ENCODE data around the gene RBMS1. TPM values are rescaled to one million over a fixed set of nuclear protein-coding genes. Genes with fewer than 3 reads are reported as not detected.

Gene RBMS1
- total and polyA plus RNA-seq, 5 donors = 41.7 to 73.5 (median 62.7) TPM

DNA sequence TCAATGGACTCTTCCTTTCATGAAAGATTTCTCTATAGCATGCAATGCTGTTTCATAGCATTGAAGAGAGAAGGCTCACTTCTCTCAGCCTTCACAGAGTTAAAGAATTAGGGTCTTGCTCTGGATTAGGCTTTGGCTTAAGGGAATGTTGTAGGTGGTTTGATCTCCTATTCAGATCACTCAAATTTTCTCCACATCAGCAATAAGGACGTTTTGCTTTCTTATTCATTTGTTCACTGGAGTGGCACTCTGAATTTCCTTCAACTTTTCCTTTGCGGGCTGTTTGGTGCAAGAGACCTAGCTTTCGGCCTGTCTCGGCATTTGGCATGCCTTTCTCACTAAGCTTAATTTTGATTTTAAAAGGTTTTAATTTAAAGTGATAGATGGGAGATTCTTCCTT lies 131.6 kb downstream of the RBMS1 start:
- H3K4me1 ChIP-seq (ENCODE audit: control insufficient read depth, insufficient read depth, low read length) = peaks cover 12% of the 10 kb centered on the region
- no peak for ATAC-seq
- H3K27me3 ChIP-seq (ENCODE audit: control insufficient read depth, insufficient read depth) = no peaks in the 10 kb centered on the region
- H3K4me3 ChIP-seq (ENCODE audit: low read length) = no peak overlapping the region
- H3K9me3 ChIP-seq (ENCODE audit: control insufficient read depth, low read length) = no peaks in the 10 kb centered on the region
- 64% methylated on average over 4 of the region's 4 CpGs for WGBS
- no peak for DNase-seq
- intact Hi-C loops (cut with DNase I) = no loop called here
- H3K27ac ChIP-seq (ENCODE audit: low read length) = no peak overlapping the region

DNA sequence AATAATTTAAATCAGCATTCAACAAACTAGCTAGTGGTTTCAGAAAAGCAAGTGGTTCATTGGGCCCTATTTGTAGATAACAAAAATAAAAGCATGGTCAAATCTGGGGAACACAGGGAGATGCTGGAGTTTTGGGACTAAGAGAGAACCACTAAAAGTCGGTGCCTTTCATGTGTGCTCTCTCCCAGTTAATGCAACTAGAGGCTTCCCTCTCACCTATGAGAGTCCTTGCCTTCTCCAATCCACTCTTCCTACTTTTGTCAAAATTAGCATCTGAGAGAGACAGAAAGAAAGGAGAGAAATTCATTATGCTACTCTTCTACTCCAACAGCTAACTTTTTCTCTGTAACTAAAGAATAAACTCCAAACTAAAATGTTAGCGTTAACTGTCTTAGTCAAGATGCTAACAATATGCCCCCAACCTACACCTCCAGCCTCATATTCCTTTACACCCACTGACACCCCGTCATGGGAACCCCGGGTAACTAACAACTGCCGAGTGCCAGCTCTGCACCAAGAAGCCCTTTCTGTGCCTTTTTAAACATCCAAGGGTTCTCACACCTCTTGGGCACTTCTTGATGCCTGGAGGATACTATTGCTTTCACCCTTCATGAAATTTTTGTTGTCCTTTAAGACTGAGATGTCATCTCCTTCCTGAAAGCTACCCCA lies 133.4 kb downstream of the RBMS1 start:
- ATAC-seq = no peak
- Histone ChIP-seq H3K27me3 (ENCODE audit: control insufficient read depth, insufficient read depth) (no peaks in the 10 kb centered on the region), H3K4me1 (ENCODE audit: control insufficient read depth, insufficient read depth, low read length) (peaks cover 10% of the 10 kb centered on the region), H3K9me3 (ENCODE audit: control insufficient read depth, low read length) (no peaks in the 10 kb centered on the region), H3K4me3 (ENCODE audit: low read length) (no peak overlapping the region), H3K27ac (ENCODE audit: low read length) (no peak overlapping the region)
- WGBS = 81% methylated on average over 5 of the region's 5 CpGs
- no peak for DNase-seq
- intact Hi-C loops (cut with DNase I) = no loop called here

DNA sequence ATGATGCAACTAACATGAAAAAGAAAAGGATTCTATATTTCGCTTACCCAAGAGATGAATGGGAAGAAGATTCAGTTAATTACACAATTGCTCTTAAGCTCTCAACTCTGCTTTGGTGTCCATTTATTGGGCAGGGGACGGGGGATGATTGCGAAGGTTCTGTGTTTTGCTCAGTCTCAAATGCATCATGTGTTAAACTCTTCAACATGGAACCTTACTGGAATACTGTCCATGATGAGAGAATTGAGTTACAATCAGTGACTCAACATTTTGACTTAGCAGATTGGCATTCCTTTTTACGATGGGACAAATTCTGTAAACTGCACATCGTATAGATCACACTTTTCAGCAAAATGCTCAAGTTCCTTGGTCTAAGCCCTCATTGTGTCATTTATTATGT lies 135.6 kb downstream of the RBMS1 start:
- H3K9me3 ChIP-seq (ENCODE audit: control insufficient read depth, low read length) = no peaks in the 10 kb centered on the region
- H3K4me1 ChIP-seq (ENCODE audit: control insufficient read depth, insufficient read depth, low read length) = peaks cover 10% of the 10 kb centered on the region
- no peaks in the 10 kb centered on the region for H3K27me3 ChIP-seq (ENCODE audit: control insufficient read depth, insufficient read depth)
- ATAC-seq = no peak
- H3K4me3 ChIP-seq (ENCODE audit: low read length) = no peak overlapping the region
- intact Hi-C loops (cut with DNase I) = no loop called here
- no peak overlapping the region for H3K27ac ChIP-seq (ENCODE audit: low read length)
- no peak for DNase-seq
- 77% methylated on average over 5 of the region's 5 CpGs for WGBS

DNA sequence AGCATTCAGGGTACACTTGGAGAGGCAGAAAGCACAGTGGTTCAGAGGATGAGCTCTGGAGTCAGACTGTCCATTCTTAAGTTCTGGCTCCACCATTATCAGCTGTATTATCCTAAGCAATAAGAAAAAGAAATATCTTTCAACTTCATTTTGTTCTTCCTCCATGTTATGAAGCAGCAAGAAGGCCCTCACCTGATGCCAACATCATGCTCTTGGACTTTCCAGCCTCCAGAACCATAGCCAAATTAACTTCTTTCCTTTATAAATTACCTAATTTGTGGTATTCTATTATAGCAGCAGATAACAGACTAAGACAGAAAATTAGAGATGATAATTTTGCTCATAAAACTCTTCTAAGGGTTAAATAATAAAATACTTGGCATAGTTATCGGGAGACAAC lies 137.1 kb downstream of the RBMS1 start:
- H3K9me3 ChIP-seq (ENCODE audit: control insufficient read depth, low read length) = no peaks in the 10 kb centered on the region

DNA sequence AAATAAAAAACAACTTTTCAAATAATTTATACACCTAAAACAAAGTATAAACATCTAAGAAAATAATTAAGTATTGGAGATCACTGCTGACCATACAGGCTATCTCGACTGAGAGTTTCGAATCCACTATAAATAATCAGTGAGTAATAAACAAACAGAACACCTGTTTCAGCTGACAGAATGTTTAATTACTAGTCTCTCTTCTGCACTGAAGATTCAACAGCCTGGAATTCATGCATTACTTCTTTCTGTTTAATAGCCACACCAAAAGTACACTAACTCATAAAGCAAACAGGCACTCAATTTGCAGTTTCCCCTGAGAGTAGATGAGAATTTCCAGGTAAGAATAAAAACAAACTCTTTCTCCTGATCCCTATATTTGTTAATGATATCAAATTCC lies 138.5 kb downstream of the RBMS1 start:
- Histone ChIP-seq H3K9me3 (ENCODE audit: control insufficient read depth, low read length) (no peaks in the 10 kb centered on the region), H3K27me3 (ENCODE audit: control insufficient read depth, insufficient read depth) (no peaks in the 10 kb centered on the region), H3K27ac (ENCODE audit: low read length) (no peak overlapping the region), H3K4me3 (ENCODE audit: low read length) (no peak overlapping the region), H3K4me1 (ENCODE audit: control insufficient read depth, insufficient read depth, low read length) (peaks cover 10% of the 10 kb centered on the region)
- WGBS = 79% methylated on average over 2 of the region's 2 CpGs
- intact Hi-C loops (cut with DNase I) = no loop called here
- DNase-seq = no peak
- ATAC-seq = no peak

More for the DNA sequence above, 137.1 kb downstream of the RBMS1 start:
- Histone ChIP-seq H3K27me3 (ENCODE audit: control insufficient read depth, insufficient read depth) (no peaks in the 10 kb centered on the region), H3K4me3 (ENCODE audit: low read length) (no peak overlapping the region), H3K27ac (ENCODE audit: low read length) (no peak overlapping the region), H3K4me1 (ENCODE audit: control insufficient read depth, insufficient read depth, low read length) (peaks cover 11% of the 10 kb centered on the region)
- intact Hi-C loops (cut with DNase I) = no loop called here
- WGBS = 53% methylated on average over 1 of the region's 1 CpG
- ATAC-seq = no peak
- no peak for DNase-seq

DNA sequence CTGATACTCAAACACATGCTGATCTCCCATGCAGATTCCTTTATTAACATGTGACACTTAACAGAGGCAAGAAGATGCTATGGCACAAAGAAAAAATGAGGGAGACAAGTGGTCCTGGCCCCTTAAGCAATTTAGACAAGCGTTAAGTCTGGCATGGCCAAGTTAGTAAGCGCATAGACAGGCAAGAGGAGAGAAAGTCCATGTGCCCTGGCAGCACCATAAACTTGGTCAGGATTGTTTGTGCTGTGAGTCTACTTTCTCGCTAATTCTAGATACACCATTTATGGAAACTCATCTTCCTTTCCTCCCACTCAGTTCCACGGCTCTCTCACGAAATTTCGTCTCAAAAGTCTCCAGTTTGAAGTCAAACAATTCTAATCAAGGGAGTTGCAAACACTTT lies 138.9 kb downstream of the RBMS1 start:
- ATAC-seq (no peak), DNase-seq (no peak)
- no peak overlapping the region for H3K4me3 ChIP-seq (ENCODE audit: low read length)
- H3K27ac ChIP-seq (ENCODE audit: low read length) = no peak overlapping the region
- intact Hi-C loops (cut with DNase I) = no loop called here
- no peaks in the 10 kb centered on the region for H3K27me3 ChIP-seq (ENCODE audit: control insufficient read depth, insufficient read depth)
- peaks cover 14% of the 10 kb centered on the region for H3K4me1 ChIP-seq (ENCODE audit: control insufficient read depth, insufficient read depth, low read length)
- no peaks in the 10 kb centered on the region for H3K9me3 ChIP-seq (ENCODE audit: control insufficient read depth, low read length)
- WGBS = 61% methylated on average over 6 of the region's 6 CpGs

DNA sequence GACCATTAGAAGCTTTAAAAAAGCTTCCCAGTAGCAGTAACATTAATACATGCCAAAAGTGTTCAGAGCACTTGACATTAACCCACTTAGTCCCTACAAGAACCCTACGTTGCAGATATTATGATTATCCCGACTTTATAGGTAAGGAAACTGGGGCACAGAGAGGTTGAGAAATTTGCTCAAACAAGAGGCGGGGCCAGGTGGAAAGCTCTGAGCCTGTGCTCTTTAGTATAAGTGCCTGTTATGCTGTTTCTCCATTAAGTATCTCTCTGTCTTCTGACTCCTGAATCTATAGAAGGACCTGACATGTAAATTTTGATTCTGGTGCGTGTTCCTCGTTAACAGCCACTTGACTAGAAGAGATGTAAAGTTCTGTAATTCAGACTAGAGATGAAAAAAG lies 139.8 kb downstream of the RBMS1 start:
- Histone ChIP-seq H3K4me1 (ENCODE audit: control insufficient read depth, insufficient read depth, low read length) (peaks cover 16% of the 10 kb centered on the region), H3K9me3 (ENCODE audit: control insufficient read depth, low read length) (no peaks in the 10 kb centered on the region), H3K4me3 (ENCODE audit: low read length) (no peak overlapping the region), H3K27ac (ENCODE audit: low read length) (no peak overlapping the region), H3K27me3 (ENCODE audit: control insufficient read depth, insufficient read depth) (no peaks in the 10 kb centered on the region)
- DNase-seq (no peak), ATAC-seq (no peak)
- intact Hi-C loops (cut with DNase I) = no loop called here
- WGBS = 75% methylated on average over 5 of the region's 5 CpGs

DNA sequence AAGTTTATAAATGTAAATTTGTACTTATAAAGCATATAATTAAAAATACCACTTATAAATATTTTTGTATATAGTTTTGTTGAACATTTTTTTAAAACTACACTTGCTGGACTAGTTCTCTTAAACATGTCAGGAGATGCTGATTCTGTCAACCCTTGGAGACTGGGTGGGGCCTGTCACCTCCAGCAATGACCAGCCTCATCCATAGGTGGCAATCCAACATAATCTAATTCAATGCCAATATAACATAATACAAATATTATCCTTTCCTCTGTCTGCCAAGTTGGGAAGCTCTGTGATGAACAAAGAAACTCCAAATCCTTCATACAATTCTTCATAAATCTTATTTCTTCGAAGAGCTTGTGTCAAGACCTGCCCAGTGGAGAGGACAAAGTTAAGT lies 140.4 kb downstream of the RBMS1 start:
- Histone ChIP-seq H3K4me3 (ENCODE audit: low read length) (no peak overlapping the region), H3K27ac (ENCODE audit: low read length) (no peak overlapping the region), H3K27me3 (ENCODE audit: control insufficient read depth, insufficient read depth) (no peaks in the 10 kb centered on the region), H3K9me3 (ENCODE audit: control insufficient read depth, low read length) (no peaks in the 10 kb centered on the region), H3K4me1 (ENCODE audit: control insufficient read depth, insufficient read depth, low read length) (peaks cover 16% of the 10 kb centered on the region)
- intact Hi-C loops (cut with DNase I) = no loop called here
- 36% methylated on average over 1 of the region's 1 CpG for WGBS
- DNase-seq (no peak), ATAC-seq (no peak)

DNA sequence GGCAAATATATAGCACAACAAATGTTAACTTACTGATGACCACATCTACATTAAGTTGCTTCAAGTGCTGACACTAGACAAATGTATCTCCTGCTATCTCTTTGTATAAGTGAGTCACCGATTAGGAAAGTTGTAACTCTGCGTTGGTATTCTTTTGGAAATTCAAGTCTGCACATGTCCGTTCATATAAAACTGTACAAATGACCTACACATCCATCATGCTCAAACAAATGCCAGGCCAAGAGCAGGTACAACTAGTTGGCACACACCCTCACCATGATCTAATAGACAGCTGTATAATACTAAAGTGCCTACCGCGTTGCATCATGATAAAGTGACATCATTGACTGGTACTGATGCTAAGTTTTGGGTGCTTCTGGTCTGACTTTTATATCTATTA lies 141.1 kb downstream of the RBMS1 start:
- DNase-seq (no peak), ATAC-seq (no peak)
- Histone ChIP-seq H3K9me3 (ENCODE audit: control insufficient read depth, low read length) (no peaks in the 10 kb centered on the region), H3K27me3 (ENCODE audit: control insufficient read depth, insufficient read depth) (no peaks in the 10 kb centered on the region), H3K4me3 (ENCODE audit: low read length) (no peak overlapping the region), H3K27ac (ENCODE audit: low read length) (no peak overlapping the region), H3K4me1 (ENCODE audit: control insufficient read depth, insufficient read depth, low read length) (peaks cover 16% of the 10 kb centered on the region)
- 43% methylated on average over 5 of the region's 5 CpGs for WGBS
- intact Hi-C loops (cut with DNase I) = no loop called here

DNA sequence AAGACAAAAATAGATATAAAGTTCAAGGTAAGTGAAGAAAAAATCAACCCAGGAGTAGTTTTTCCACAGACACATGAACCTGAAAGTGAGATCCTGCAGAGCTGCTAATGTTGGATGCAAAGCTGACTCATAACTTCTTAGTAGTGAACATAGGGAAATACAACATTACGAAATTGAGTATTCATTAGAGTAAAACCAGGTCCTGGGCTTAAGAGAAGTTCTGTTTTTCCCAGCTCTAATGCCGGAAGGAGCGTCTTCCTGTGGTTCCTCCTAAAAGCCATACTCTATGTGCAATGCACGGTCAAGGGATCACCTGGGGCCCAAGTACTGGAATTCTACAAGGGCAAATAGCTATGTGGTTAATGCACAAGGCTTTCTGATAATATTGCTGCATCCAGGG lies 141.7 kb downstream of the RBMS1 start:
- peaks cover 16% of the 10 kb centered on the region for H3K4me1 ChIP-seq (ENCODE audit: control insufficient read depth, insufficient read depth, low read length)
- no peak overlapping the region for H3K27ac ChIP-seq (ENCODE audit: low read length)

DNA sequence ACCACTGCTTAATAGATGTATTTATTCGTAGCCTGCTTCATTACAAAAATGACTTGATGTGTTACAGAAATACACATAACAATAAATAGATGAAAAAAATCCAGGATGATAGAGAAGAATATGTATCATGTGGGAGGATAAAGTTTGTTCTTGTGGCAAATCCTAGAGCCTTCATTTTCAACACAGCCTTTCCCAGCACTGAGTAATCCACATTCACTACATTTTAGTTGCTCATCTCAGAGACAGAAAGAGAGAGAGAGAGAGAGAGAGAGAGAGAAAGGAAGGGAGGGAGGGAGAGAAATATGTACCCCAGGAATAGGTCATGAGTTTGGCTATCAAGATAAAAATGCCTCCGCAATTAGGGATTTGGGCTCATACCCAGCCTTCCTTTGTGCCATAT lies 144.3 kb downstream of the RBMS1 start:
- Histone ChIP-seq H3K4me3 (ENCODE audit: low read length) (no peak overlapping the region), H3K27ac (ENCODE audit: low read length) (no peak overlapping the region), H3K4me1 (ENCODE audit: control insufficient read depth, insufficient read depth, low read length) (peaks cover 11% of the 10 kb centered on the region), H3K9me3 (ENCODE audit: control insufficient read depth, low read length) (no peaks in the 10 kb centered on the region), H3K27me3 (ENCODE audit: control insufficient read depth, insufficient read depth) (no peaks in the 10 kb centered on the region)
- ATAC-seq (no peak), DNase-seq (no peak)
- intact Hi-C loops (cut with DNase I) = no loop called here
- WGBS = 82% methylated on average over 2 of the region's 2 CpGs

More for the DNA sequence above, 141.7 kb downstream of the RBMS1 start:
- Histone ChIP-seq H3K4me3 (ENCODE audit: low read length) (no peak overlapping the region), H3K27me3 (ENCODE audit: control insufficient read depth, insufficient read depth) (no peaks in the 10 kb centered on the region), H3K9me3 (ENCODE audit: control insufficient read depth, low read length) (no peaks in the 10 kb centered on the region)
- 60% methylated on average over 4 of the region's 4 CpGs for WGBS
- no peak for DNase-seq
- intact Hi-C loops (cut with DNase I) = no loop called here
- peak; percentile 38 to 52 for ATAC-seq

DNA sequence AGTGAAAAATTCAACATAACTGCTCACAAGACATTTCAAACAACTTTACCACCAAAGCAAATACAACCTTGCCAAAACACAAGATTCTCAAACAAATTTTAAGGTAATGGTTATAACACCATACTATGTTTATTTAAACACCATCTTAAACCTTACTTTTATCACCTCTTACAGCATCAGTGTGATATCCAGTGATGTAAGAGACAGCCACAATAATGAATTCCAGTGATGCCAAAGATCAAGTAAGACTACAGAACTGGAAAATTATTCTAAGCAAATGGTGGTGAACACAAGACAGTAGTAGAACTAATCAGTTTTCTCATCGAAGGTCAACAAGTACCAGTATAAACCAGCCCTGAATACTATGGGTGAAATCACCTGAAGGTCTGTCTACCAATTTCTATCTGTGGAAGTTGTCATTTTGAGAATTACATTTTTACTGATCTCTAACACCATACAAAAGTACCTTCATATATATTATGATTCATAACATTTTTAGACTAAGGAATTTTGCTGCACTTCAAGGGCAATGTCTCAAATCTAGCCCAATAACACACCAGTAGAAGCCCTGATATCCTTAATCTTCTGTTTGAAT lies 146.2 kb downstream of the RBMS1 start:
- ATAC-seq (no peak), DNase-seq (no peak)
- no peak overlapping the region for H3K4me3 ChIP-seq (ENCODE audit: low read length)
- intact Hi-C loops (cut with DNase I) = no loop called here
- 95% methylated on average over 1 of the region's 1 CpG for WGBS
- H3K9me3 ChIP-seq (ENCODE audit: control insufficient read depth, low read length) = no peaks in the 10 kb centered on the region
- H3K27me3 ChIP-seq (ENCODE audit: control insufficient read depth, insufficient read depth) = no peaks in the 10 kb centered on the region
- no peak overlapping the region for H3K27ac ChIP-seq (ENCODE audit: low read length)
- peaks cover 9% of the 10 kb centered on the region for H3K4me1 ChIP-seq (ENCODE audit: control insufficient read depth, insufficient read depth, low read length)

Data from right cardiac atrium (tissue), 5 donors.